Osteocyte (in vitro differentiated cells): ENCODE measurements around the gene TRPC4AP. TPM values are rescaled to one million over a fixed set of nuclear protein-coding genes. Genes with fewer than 3 reads are reported as not detected.

Experiments used
- DNase-seq: peaks from one replicate; pipeline ENCODE4 v3.0.0; 2021; ENCODE audit warnings: mixed read lengths; ENCODE audit not compliant: unreplicated experiment; ENCODE audit errors: extremely low spot score
- H3K27ac Mint-ChIP-seq: one replicate; pipeline ENCODE4 v1.8.0; 2021; ENCODE audit warnings: mild to moderate bottlenecking, mixed read lengths; ENCODE audit not compliant: unreplicated experiment
- H3K27me3 Mint-ChIP-seq: one replicate; pipeline ENCODE4 v1.8.0; 2021; ENCODE audit warnings: mixed read lengths; ENCODE audit not compliant: unreplicated experiment
- H3K36me3 Mint-ChIP-seq: one replicate; pipeline ENCODE4 v1.8.0; 2021; ENCODE audit warnings: mixed read lengths; ENCODE audit not compliant: unreplicated experiment
- H3K4me1 Mint-ChIP-seq: one replicate; pipeline ENCODE4 v1.8.0; 2021; ENCODE audit warnings: mixed read lengths; ENCODE audit not compliant: unreplicated experiment
- H3K4me3 Mint-ChIP-seq: one replicate; pipeline ENCODE4 v1.8.0; 2021; ENCODE audit warnings: mild to moderate bottlenecking, moderate library complexity, mixed read lengths; ENCODE audit not compliant: unreplicated experiment
- H3K9me3 Mint-ChIP-seq: one replicate; pipeline ENCODE4 v1.8.0; 2021; ENCODE audit warnings: mixed read lengths; ENCODE audit not compliant: unreplicated experiment
- CTCF ChIP-seq: fragments of 200-600 bp; sonication (generic); IDR thresholded peaks from 2 replicates; pipeline ENCODE4 v1.5.0; 2021; ENCODE audit warnings: antibody characterized with exemption, mild to moderate bottlenecking, moderate library complexity
- total RNA-seq: library from RNA; stranded (reverse); gene quantifications from 2 replicates; pipeline ENCODE4 v1.2.1, GENCODE V29; 2021

TRPC4AP gene
- total RNA-seq, 1 donor from 2014 or later = 83.0 TPM

GRCh38 chr20:35002426-35003210 lies 90.0 kb downstream of the TRPC4AP start:
- H3K27me3 Mint-ChIP-seq = no peaks in the 10 kb centered on the region
- H3K36me3 Mint-ChIP-seq = peaks cover 36% of the 10 kb centered on the region
- H3K9me3 Mint-ChIP-seq = no peaks in the 10 kb centered on the region
- DNase-seq = no peak
- no peak overlapping the region for H3K27ac Mint-ChIP-seq
- H3K4me3 Mint-ChIP-seq = no peak overlapping the region
- no peaks in the 10 kb centered on the region for H3K4me1 Mint-ChIP-seq
- TF ChIP-seq CTCF = no peak

- Mint-ChIP-seq H3K4me1 (no peaks in the 10 kb centered on the region), H3K36me3 (peaks cover 37% of the 10 kb centered on the region), H3K9me3 (no peaks in the 10 kb centered on the region), H3K27ac (peak overlapping the region; percentile 44), H3K27me3 (no peaks in the 10 kb centered on the region), H3K4me3 (no peak overlapping the region)
- no peak for DNase-seq
- peak; percentile 38 for TF ChIP-seq CTCF
These were observed 90.8 kb downstream of the TRPC4AP start for GRCh38 chr20:35001596-35002362.

GRCh38 chr20:35000922-35001595 lies 91.5 kb downstream of the TRPC4AP start:
- DNase-seq = no peak
- H3K9me3 Mint-ChIP-seq = no peaks in the 10 kb centered on the region
- H3K36me3 Mint-ChIP-seq = peaks cover 36% of the 10 kb centered on the region
- TF ChIP-seq CTCF = no peak
- H3K27ac Mint-ChIP-seq = peak overlapping the region; percentile 44
- H3K4me1 Mint-ChIP-seq = no peaks in the 10 kb centered on the region
- no peak overlapping the region for H3K4me3 Mint-ChIP-seq
- no peaks in the 10 kb centered on the region for H3K27me3 Mint-ChIP-seq

- no peak overlapping the region for H3K4me3 Mint-ChIP-seq
- no peaks in the 10 kb centered on the region for H3K4me1 Mint-ChIP-seq
- H3K36me3 Mint-ChIP-seq = peaks cover 30% of the 10 kb centered on the region
- no peaks in the 10 kb centered on the region for H3K27me3 Mint-ChIP-seq
- no peak overlapping the region for H3K27ac Mint-ChIP-seq
- no peaks in the 10 kb centered on the region for H3K9me3 Mint-ChIP-seq
- TF ChIP-seq CTCF = no peak
- DNase-seq = no peak
These were observed 92.2 kb downstream of the TRPC4AP start for GRCh38 chr20:35000311-35000921.
